Small intestine (tissue), 7 donors: ENCODE measurements around the gene AKAP12. TPM values are rescaled to one million over a fixed set of nuclear protein-coding genes. Genes with fewer than 3 reads are reported as not detected.

Experiments
- DNase-seq, 2 donors: peaks; one replicate each; pipeline versions ENCODE4 v3.0.0 to v3.0.0-alpha.2; 2013
- FAIRE-seq: peaks from 2 replicates; lab custom pipeline; 2012; peaks lifted over from hg19 to GRCh38; lab: Jason Lieb, UNC
- H3K27ac ChIP-seq, 3 donors: one replicate each; pipeline ENCODE4 v1.5.1; 2013; ENCODE audit warnings: low read length in 2 of 3, mild to moderate bottlenecking in 2 of 3, control low read depth in 1 of 3, inconsistent platforms in 1 of 3, low read depth in 1 of 3, moderate library complexity in 1 of 3
- H3K27me3 ChIP-seq, 3 donors: one replicate each; pipeline ENCODE4 v1.6.1; 2013; ENCODE audit warnings: low read length in 3 of 3, inconsistent platforms in 1 of 3; ENCODE audit not compliant: control insufficient read depth in 3 of 3, insufficient read depth in 3 of 3
- H3K36me3 ChIP-seq, 3 donors: one replicate each; pipeline ENCODE4 v1.6.1; 2013; ENCODE audit warnings: low read length in 3 of 3, inconsistent platforms in 1 of 3, low read depth in 1 of 3, mild to moderate bottlenecking in 1 of 3, moderate library complexity in 1 of 3; ENCODE audit not compliant: control insufficient read depth in 3 of 3, insufficient read depth in 2 of 3
- H3K4me1 ChIP-seq, 3 donors: one replicate each; pipeline ENCODE4 v1.6.1; 2013; ENCODE audit warnings: low read length in 2 of 3, inconsistent platforms in 1 of 3, low read depth in 1 of 3, mild to moderate bottlenecking in 1 of 3, moderate library complexity in 1 of 3; ENCODE audit not compliant: control insufficient read depth in 3 of 3, insufficient read depth in 2 of 3
- H3K4me3 ChIP-seq, 3 donors: one replicate each; pipeline ENCODE4 v1.5.1; 2013; ENCODE audit warnings: low read length in 3 of 3, control low read depth in 1 of 3, inconsistent platforms in 1 of 3, low read depth in 1 of 3, mild to moderate bottlenecking in 1 of 3, moderate library complexity in 1 of 3
- H3K9me3 ChIP-seq, 2 donors: one replicate each; pipeline ENCODE4 v1.6.1; 2013; ENCODE audit warnings: low read depth in 1 of 2, low read length in 1 of 2; ENCODE audit not compliant: control insufficient read depth in 2 of 2, insufficient read depth in 1 of 2
- WGBS, 3 donors: extraction: QIAGEN DNeasy Blood & Tissue Kit; methylation state at CpG; one replicate each; pipeline ENCODE4 v1.1.7; 2013; 5-methylcytosine and 5-hydroxymethylcytosine counted together
- polyA plus RNA-seq, 4 donors: library from polyadenylated mRNA; stranded (reverse) in 3 of 4; unstranded in 1 of 4; fragments of 200-250 nt in 3 of 4; fragments of 120-200 nt in 1 of 4; gene quantifications; one replicate each; pipeline versions ENCODE4 v1.2.1 to v1.2.3, GENCODE V29; 2013
- donor health status: healthy with polysubstance abuse.
- donor health status: control.
- donor health status: control.
- donor health status: Bipolar disorder and iron deficiency.
- donor health status: healthy.

AKAP12 gene
- polyA plus RNA-seq, 4 donors, result 0.67 to 23.3 (median 7.2) TPM

DNA sequence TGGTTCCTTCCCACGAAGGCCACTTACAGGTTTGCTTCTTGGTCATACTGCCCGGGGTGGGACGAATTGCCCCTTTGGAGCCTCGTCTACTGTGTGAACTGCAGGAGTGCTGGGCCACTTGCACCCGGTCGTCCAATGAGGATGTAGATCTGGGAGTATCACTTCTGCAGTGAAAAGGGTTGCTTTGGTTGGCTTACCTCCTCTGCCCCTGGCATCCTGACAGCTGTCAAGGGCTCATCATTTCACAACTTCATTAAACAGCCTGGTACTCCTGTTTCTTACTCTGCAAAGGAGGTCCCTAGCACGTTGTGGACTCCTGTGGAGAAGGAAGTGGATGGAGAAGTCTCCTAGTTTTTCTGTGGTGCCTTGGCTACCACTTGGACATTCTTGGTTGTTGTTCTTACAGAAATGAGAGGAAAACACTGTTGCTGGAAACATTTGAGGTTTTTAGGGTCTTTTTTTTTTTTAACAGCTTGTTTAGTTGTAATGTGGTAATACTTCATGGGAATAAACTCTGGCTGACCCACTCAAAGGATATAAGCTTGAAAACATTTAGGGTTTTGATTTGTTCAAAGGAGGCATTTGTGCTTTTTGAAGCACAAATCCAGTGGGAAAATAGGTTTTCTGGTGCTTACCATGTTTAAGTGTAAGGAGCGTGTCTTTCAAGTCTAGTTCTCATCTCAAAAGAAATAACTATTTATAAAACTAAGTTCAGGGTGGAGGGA is 60.7 kb downstream of the AKAP12 start:
- Histone ChIP-seq H3K4me3 (no peak overlapping the region), H3K27ac (peak overlapping the region in 2 of 3 donors; percentile 62 to 66), H3K9me3 (no peaks in the 10 kb centered on the region), H3K4me1 (peaks cover 0 to 5% (median 0%) of the 10 kb centered on the region in 3 donors), H3K36me3 (no peaks in the 10 kb centered on the region), H3K27me3 (no peaks in the 10 kb centered on the region)
- 57 to 74% (median 73%) methylated on average over 8 of the region's 8 CpGs for WGBS, 3 donors
- DNase-seq, result no peak
- no peak for FAIRE-seq

GRCh38 chr6:151301547-151301946 is 61.8 kb downstream of the AKAP12 start:
- Histone ChIP-seq H3K27me3 (no peaks in the 10 kb centered on the region), H3K36me3 (no peaks in the 10 kb centered on the region), H3K9me3 (no peaks in the 10 kb centered on the region), H3K27ac (no peak overlapping the region), H3K4me1 (peaks cover 0 to 5% (median 0%) of the 10 kb centered on the region in 3 donors), H3K4me3 (no peak overlapping the region)
- 81 to 87% (median 87%) methylated on average over 8 of the region's 8 CpGs for WGBS, 3 donors
- FAIRE-seq (no peak), DNase-seq (no peak)

GRCh38 chr6:151303231-151303630 is 63.5 kb downstream of the AKAP12 start:
- Histone ChIP-seq H3K9me3 (no peaks in the 10 kb centered on the region), H3K4me3 (no peak overlapping the region), H3K27me3 (no peaks in the 10 kb centered on the region), H3K36me3 (no peaks in the 10 kb centered on the region), H3K27ac (no peak overlapping the region), H3K4me1 (peaks cover 0 to 7% (median 5%) of the 10 kb centered on the region in 3 donors)
- 88 to 92% (median 91%) methylated on average over 3 of the region's 3 CpGs for WGBS, 3 donors
- DNase-seq (no peak), FAIRE-seq (no peak)

- H3K27me3 ChIP-seq, result no peaks in the 10 kb centered on the region
- FAIRE-seq (no peak), DNase-seq (no peak)
- H3K4me3 ChIP-seq, result no peak overlapping the region
- WGBS, 3 donors, result 87 to 92% (median 87%) methylated on average over 12 of the region's 12 CpGs
- H3K9me3 ChIP-seq, result peaks cover 0 to 5% of the 10 kb centered on the region in 2 donors
- H3K4me1 ChIP-seq, result peaks cover 0 to 20% (median 0%) of the 10 kb centered on the region in 3 donors
- H3K27ac ChIP-seq, result no peak overlapping the region
- H3K36me3 ChIP-seq, result peaks cover 0 to 5% (median 0%) of the 10 kb centered on the region in 3 donors
Measured at GRCh38 chr6:151306269-151306783, 66.6 kb downstream of the AKAP12 start.

DNA sequence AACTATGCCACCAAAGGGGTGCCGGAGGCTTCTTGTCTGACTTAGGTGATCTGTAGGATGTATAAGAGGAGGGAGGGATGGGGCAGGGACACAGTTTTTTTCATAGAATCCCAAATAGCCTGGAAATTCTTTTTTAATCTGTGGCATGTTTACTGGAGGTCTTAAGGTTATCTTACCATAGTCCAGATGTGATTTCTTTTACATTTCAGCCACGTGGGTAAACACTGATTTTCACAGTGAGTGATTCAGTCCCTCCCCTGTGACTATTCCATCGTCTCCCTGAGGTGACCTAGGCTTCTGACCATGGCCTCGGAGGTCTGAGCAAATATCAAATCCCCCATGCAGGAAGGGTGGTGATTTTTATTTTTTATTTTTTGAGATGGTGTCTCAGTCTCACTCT is 67.7 kb downstream of the AKAP12 start:
- Histone ChIP-seq H3K27ac (no peak overlapping the region), H3K27me3 (no peaks in the 10 kb centered on the region), H3K4me3 (no peak overlapping the region), H3K9me3 (peaks cover 0 to 8% of the 10 kb centered on the region in 2 donors), H3K36me3 (peaks cover 0 to 8% (median 0%) of the 10 kb centered on the region in 3 donors), H3K4me1 (peaks cover 0 to 20% (median 0%) of the 10 kb centered on the region in 3 donors)
- WGBS, 3 donors, result 53 to 58% (median 57%) methylated on average over 4 of the region's 4 CpGs
- no peak for FAIRE-seq
- DNase-seq, result no peak

DNA sequence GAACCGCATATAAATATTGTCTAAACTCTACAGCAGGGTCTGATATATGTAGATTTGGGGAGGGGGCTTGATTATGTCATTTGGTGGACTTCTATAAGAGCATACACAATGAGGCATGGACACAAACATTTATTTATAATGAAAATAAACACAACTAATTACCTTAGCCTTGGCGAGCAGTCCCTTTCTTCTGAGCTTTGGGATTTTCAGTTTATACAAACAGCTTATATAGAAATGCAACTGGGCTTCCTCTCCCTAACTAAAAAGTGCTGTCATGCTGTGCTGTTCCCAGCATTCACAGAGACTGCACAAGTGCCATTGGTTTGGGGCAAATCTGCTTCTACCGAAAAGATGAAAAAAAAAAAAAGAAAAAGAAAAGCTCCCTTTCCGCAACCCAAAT is 69.9 kb downstream of the AKAP12 start:
- H3K4me3 ChIP-seq, result no peak overlapping the region
- H3K27me3 ChIP-seq, result no peaks in the 10 kb centered on the region
- peaks cover 0 to 8% of the 10 kb centered on the region in 2 donors for H3K9me3 ChIP-seq
- H3K36me3 ChIP-seq, result peaks cover 0 to 8% (median 0%) of the 10 kb centered on the region in 3 donors
- H3K27ac ChIP-seq, result no peak overlapping the region
- 85 to 89% (median 86%) methylated on average over 4 of the region's 4 CpGs for WGBS, 3 donors
- FAIRE-seq, result no peak
- peaks cover 0 to 31% (median 0%) of the 10 kb centered on the region in 3 donors for H3K4me1 ChIP-seq
- DNase-seq, result no peak

- WGBS, 3 donors, result 75 to 89% (median 87%) methylated on average over 12 of the region's 12 CpGs
- H3K27ac ChIP-seq, result no peak overlapping the region
- FAIRE-seq (no peak), DNase-seq (no peak)
- H3K4me3 ChIP-seq, result no peak overlapping the region
- H3K36me3 ChIP-seq, result peaks cover 0 to 8% (median 0%) of the 10 kb centered on the region in 3 donors
- H3K4me1 ChIP-seq, result peaks cover 0 to 31% (median 0%) of the 10 kb centered on the region in 3 donors
- no peaks in the 10 kb centered on the region for H3K27me3 ChIP-seq
- H3K9me3 ChIP-seq, result peaks cover 0 to 8% of the 10 kb centered on the region in 2 donors
Measured at GRCh38 chr6:151310279-151310678, 70.5 kb downstream of the AKAP12 start.

DNA sequence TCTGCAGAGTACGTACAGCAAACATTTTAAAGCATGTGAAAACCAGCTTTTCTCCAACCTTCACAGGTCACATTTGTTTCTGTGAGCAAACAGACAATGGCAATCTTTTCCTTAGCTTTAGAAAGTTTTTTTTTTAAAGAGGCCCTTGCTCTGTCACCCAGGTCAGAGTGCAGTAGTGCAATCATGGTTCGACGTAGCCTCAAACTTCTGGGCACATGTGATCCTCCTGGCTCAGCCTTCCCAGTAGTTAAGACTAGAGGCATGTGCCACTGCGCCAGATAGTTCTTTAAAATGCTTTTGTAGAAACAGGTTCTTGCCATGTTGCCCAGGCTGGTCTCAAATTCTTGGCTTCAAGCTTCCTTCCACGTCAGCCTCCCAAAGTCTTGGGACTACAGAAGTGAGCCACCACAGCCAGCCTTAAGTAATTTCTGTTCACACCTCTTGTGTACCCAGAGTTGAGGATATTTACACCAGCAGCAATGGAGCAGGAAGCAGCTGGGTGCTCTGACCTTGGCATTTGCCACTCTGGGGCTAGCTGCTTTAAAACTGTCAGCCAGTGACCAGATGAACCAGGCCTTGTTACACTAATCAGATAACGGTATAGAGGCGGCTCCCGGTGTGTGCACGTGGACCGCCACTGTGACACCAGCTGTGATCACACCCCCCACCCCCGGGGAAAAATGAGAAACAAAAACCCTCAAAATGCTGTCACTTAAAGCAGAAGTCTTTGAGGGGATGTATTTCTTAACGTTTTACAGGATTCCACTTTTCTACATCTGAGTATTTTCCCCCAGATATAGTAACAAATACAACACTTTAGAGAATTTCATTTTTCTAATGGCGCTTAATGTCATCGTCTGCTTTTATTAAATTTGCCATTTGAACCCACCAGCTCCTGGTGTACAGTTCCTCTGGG is 71.3 kb downstream of the AKAP12 start:
- Histone ChIP-seq H3K9me3 (peaks cover 0 to 8% of the 10 kb centered on the region in 2 donors), H3K4me3 (no peak overlapping the region), H3K27ac (no peak overlapping the region), H3K36me3 (peaks cover 0 to 8% (median 0%) of the 10 kb centered on the region in 3 donors), H3K4me1 (peaks cover 0 to 31% (median 0%) of the 10 kb centered on the region in 3 donors), H3K27me3 (no peaks in the 10 kb centered on the region)
- 79 to 83% (median 79%) methylated on average over 14 of the region's 14 CpGs for WGBS, 3 donors
- FAIRE-seq (no peak), DNase-seq (peak in 1 of 2 donors; percentile 41)
